HG03139 (cell line): ENCODE data around the gene GABARAPL1.
"Not testable (repeated sequence)": the region's sequence is repeated elsewhere in the genome, so short reads cannot be mapped to it uniquely, and the experiment has no call there.

Source experiments
- ATAC-seq: cut with Tn5 transposase; IDR thresholded peaks from one replicate; pipeline ENCODE4 v1.9.1; 2021; ENCODE audit not compliant: unreplicated experiment

GABARAPL1 gene

DNA sequence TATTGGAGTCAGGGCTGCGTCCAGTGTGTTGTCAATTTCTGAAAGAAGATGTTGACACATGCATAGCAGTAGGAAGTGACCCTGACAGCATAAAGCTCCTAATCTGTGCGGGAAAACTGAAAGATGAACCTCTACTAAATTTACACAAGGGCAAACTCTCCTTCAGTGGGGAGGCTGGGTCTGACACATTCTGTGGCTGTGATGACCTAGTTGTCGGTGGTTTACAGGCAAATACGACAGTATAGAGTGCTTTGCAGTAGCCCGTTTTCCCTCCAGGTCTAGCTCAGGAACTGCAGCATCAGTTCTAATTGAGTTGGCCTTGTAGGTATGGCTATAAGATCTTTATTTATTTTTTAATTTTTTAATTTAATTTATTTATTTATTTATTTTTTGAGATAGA is 14.8 kb upstream of the GABARAPL1 start:
- ATAC-seq: no peak

DNA sequence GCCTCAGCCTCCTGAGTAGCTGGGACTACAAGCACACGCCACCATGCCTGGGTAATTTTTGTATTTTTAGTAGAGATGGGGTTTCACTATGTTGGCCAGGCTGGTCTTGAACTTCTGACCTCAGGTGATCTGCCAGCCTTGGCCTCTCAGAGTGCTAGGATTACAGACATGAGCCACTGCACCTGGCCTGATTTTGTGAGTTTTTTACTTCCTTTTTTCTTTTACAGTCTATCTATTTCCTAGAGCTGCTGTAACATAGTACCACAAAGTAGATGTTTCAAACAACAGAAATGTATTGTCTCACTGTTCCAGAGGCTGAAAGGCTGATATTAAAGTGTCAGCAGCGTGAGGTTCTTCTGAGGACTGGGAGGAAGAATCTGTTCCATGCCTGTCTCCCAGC is 8.2 kb upstream of the GABARAPL1 start:
- not testable (repeated sequence) for ATAC-seq

DNA sequence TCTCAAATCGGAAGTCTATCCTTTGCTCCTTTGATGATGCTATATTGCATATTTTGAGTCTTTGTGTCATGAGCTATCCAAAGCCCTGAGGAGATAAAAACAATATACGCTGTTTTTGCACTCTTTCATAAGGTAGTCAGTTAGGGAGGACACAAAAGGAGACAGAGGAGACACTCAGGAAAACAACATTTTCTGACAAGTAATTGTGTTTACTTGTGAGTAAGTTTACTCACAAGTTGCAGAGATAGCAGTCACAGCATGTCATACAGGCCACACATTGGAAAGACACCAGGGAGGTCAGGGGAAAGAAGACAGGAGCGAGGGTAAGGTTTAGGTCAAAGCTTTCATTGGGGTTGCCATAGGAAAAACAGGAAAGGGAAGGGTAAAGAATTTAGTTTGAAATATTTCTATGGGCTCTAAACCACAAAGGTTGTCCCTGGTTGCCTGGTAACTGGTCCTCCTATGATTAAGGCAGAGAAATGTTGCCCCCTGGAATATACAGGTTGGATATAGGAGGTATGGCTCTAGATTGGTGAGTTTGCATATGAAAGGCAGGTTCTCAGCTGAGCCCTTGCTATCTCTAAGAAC is 7.4 kb upstream of the GABARAPL1 start:
- no peak for ATAC-seq

DNA sequence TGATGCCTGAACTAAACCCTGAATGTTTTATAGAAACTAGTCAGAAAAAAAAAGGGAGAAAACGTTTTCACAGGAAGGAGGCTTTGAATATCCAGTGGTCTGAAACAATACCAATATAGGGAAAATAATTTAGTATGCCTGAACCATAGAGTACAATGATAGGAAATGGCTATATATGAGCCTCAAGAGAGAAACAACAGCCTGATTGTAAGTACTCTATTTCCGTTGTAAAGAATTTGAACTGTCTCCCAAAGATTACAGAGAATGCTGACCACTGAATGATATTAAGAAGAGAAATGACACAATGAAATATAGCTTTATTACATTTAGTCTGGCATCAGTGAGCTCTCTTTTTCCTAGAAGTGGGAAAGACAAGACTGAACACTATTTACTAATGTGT is 5.5 kb upstream of the GABARAPL1 start:
- ATAC-seq: no peak

DNA sequence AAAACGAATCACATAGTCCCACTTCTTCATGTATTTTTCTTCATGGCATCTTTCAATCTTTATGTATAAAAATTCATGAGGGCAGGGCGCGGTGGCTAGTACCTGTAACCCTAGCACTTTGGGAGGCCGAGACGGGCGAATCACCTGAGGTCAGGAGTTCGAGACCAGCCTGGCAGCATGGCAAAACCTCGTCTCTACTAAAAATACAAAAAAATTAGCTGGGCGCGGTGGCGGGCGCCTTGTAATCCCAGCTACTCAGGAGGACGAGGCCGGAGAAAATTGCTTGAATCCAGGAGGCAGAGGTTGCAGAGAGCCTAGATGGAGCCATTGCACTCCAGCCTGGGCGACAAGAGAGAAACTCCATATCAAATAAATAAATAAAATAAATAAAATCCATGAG is 2.5 kb upstream of the GABARAPL1 start:
- ATAC-seq: no peak

DNA sequence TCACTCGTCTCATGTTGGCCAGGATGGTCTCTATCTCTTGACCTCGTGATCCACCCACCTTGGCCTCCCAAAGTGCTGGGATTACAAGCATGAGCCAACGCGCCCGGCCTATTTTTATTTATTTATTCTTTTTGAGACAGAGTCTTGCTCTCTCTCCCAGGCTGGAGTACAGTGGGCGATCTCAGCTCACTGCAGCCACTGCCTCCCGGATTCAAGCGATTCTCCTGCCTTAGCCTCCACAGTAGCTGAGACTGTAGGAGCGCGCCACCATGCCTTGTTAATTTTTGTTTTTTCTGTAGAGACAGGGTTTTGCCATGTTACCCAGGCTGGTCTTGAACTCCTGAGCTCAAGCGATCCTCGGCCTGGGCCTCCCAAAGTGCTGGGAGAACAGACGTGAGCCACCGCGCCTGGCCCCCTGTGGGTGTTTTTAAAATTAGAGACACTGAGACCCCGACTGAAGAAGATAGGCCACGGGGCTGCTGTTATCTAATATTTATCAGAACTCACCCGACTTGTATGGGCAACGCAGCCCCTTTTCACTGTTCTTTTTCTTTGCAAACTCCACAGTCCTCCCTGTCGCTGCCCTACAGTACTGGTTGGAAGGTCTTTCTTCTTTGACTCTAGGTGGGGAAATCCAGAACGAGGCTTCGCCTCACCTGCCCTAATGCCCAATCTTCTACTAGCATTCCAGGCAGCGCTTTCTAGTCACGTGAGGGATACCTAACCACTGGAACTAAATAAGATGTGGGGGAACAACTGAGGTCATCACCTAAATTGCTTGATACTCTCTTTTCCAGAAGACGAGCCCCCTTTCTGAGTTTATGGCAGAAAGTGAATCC is 1.4 kb upstream of the GABARAPL1 start:
- ATAC-seq: no peak

DNA sequence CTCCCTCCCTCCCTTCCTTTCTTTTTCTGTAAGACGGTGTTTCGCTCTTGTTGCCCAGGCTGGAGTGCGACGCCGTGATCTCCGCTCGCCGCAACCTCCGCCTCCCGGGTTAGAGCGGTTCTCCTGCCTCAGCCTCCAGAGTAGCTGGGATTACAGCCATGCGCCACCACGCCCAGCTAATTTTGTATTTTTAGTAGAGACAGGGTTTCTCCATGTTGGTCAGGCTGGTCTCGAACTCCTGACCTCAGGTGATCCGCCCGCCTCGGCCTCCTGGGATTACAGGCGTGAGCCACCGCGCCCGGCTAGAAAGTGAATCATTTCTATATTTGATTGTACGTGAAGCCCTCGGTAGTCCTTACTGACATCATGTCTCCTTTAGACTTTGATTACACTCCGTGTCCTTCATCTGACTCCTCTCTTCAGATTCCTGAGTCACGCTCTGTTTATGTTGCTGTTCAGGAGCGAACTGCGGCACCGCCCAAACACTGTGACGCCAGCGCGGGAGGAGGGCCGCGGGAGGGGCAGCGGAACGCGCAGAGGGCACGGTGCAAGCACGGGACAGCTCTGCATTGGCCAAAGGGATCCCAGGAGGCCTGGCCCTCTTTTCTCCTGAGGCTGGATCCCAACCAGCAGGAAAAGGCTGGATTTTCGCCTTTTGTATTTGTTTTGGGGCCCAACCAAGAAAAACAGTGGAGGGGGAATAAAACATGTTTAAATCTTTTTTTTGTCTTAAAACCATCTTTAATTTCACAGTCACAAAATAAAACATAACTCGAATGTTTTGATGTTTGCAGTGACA is 538 bp upstream of the GABARAPL1 start:
- ATAC-seq: peak; percentile 56

DNA sequence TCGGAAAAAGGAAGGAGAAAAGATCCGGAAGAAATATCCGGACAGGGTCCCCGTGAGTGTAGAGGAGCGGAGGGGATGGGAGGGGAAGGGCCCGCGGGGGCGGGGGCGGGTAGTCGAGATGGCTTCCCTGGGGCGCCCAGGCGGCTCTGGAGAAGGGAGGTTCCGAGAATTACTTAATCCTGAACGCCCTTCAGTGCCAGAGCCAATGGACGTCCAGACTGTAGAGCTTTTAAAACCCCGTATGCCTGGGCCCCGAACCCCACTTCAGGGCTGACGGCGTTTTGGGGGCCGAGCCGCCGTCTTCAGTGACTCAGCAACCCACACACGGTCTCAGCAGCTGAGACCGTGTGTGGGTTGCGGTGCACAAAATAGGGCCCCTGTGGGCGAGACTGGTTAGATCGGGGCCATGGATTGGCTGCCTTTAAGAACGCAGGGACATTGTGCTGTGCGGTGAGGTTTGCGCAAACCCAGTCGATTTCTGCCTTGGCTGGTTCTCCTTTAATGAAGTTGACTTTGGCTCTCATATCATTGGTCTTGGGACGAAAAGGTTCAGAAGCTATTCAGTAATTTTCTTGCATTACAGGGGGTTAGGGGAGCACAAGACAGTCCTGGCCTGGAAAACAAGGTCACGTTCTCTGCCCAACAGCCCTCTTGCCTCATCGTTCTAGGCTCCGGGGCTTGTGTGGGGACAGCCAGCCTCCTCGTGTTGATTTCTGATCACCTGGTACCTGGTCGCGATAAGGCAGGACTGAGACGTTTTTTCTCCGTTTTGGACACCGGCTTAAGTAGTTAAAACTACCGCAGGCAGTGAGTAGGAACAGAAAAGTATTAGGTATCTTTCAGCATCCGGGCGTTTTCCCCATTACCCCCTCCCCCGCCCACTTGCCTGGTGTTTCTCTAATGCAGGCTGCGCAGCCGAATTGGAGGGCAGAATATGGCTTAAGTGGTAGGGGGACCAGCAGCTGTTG is 775 bp downstream of the GABARAPL1 start:
- ATAC-seq: no peak

DNA sequence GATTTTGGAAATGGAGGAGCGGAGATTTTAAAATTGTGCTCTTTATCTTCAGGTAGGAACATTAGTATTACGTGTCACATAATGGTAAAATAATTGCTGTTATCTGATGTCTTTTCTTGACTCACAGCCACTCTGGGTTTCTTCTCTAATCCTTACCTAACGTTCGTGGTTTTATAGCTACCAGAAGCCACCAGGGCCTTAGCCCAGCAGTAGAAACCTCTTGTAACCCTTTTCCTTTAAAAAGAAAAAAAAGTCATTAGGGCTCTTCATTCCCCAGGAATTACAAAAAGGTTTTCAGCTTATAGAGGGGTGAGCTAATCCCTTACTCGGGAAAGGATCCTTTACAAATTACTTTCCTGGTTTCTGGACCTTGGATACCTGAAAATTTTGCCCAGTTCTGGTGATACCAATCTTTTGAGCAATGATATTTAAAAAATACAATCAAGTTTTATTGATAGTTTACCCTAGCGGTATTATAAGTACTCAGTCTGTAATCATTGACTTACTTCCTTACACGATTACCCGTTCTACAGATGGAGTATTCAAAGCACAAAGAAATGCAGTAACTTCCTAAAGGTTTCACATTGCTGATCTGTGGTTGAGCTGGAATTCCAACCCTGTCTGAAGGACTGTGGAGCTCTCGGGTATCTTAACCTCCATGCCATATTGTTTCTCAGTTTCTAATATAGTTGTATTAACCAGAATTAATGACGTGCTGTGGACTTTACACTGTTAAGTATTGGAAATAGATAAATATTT is 1.6 kb downstream of the GABARAPL1 start:
- ATAC-seq: no peak

DNA sequence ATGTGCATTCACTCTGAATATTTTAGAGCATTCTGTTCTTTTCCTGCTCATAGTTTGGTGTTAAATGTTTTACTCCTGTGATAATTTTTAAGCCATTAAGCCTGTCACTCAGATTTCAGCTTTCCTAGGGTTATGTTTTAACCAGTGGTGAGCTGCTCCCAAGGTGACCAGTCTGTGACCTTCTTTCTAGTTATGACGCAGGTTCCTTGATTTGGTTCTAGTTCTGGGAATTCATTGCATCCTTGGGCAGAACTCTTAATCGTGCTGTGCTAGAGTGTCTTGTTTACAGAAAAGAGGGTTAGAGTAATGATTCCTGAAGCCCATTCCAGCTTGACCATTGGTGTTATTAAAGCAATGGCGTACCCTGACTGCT is 2.2 kb downstream of the GABARAPL1 start:
- no peak for ATAC-seq

DNA sequence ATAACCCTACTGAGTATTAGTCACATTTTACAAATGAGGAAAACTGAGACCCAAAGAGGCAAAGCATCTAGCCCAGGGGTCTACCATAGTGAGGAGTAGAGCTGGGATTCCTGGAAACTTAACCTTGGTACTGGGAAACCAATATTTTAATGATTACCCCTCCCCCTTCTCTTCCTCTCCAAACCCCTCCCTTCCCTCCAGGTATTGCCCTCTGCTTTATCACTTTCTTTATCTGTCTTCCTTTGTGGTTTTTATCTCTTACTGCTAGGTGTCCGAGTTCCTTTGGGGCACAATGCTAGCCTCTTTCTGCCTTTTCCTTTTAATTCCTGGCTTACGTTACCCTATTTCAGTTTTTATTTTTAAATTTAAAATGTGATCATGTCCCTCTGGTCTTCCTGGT is 2.8 kb downstream of the GABARAPL1 start:
- ATAC-seq: no peak

DNA sequence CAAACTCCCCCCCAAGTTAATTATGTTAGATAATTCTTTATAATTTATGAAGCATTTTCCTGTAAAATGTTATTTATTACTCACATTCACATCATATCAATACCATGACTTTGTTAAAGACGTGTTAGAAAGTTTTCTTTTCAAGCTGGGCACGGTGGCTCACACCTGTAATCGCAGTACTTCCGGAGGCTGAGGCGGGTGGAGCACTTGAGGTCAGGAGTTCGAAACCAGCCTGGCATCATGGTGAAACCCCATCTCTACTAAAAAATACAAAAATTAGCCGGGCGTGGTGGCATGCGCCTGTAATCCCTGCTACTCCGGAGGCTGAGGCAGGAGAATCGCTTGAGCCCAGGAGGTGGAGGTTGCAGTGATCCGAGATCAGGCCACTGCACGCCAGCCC is 3.3 kb downstream of the GABARAPL1 start:
- not testable (repeated sequence) for ATAC-seq

DNA sequence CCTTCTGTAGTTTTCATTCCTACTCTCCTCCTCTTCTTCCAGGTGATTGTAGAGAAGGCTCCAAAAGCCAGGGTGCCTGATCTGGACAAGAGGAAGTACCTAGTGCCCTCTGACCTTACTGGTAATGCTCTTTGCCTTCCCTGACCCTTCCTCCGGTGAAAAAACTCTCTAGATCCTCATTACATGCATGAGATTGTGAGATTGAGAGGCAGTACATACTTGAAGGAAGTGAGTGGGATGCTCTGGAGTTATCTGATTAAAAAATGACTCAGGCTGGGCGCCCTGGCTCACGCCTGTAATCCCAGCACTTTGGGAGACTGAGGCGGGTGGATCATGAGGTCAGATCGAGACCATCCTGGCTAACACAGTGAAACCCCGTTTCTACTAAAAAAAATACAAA is 5.3 kb downstream of the GABARAPL1 start:
- ATAC-seq: no peak

DNA sequence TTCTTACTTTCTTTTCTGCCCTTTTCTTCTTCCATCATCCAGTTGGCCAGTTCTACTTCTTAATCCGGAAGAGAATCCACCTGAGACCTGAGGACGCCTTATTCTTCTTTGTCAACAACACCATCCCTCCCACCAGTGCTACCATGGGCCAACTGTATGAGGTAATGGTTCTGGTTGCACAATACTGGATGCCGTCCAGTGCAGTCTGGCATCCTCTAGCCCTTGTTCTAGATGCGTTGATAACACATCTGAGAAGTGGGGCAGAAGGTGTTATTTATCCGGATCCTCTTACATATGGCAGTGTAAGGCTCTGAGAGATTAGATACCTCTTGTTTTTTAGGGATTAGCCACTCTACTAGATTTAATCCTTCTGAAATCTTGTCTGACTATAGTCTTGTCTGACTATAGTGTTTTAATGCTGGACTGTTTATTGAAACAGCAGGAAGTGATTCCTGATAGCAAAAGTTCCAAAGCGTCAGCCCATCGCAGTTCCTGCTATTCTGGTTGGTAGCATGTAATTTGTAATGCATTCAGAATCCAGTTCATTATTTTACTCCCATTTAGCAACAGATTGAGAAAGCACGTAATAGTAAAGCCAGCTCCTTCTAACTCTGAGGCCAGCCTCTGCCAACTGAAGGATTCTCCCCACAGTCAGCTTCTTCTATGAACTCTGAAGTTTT is 7.9 kb downstream of the GABARAPL1 start:
- no peak for ATAC-seq

DNA sequence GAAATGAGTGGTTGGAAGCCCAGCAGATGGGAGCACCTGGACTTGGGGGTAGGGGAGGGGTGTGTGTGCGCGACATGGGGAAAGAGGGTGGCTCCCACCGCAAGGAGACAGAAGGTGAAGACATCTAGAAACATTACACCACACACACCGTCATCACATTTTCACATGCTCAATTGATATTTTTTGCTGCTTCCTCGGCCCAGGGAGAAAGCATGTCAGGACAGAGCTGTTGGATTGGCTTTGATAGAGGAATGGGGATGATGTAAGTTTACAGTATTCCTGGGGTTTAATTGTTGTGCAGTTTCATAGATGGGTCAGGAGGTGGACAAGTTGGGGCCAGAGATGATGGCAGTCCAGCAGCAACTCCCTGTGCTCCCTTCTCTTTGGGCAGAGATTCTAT is 9.2 kb downstream of the GABARAPL1 start:
- no peak for ATAC-seq

DNA sequence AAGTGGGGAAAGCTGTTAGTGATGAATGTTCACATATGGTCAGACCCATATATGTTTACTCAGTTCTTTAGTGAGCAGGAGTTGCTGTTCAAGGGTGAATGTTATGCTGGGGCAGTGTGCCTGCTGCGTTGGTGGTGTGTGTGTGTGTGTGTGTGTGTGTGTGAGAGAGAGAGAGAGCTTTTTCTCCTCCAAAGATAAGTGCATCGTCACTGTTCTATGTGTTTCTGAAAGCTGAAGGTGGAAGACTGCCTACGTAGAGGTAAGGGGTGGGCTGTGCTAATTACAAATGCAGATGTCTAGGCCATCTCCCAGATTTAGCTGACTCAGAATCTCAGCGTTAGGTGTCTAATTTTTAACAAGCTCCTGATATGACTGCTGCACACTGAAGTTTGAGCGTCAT is 10.5 kb downstream of the GABARAPL1 start:
- ATAC-seq: no peak

DNA sequence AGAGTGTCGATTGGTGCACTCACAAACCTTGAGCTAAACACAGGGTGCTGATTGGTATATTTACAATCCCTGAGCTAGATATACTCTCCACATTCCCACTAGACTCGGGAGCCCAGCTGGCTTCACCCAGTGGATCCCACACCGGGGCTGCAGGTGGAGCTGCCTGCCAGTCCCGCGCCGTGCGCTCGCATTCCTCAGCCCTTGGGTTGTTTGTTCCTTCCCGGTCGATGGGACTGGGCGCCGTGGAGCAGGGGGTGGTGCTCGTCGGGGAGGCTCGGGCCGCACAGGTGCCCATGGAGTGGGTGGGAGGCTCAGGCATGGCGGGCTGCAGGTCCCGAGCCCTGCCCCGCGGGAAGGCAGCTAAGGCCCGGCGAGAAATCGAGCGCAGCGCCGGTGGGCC is 12.7 kb downstream of the GABARAPL1 start:
- not testable (repeated sequence) for ATAC-seq

DNA sequence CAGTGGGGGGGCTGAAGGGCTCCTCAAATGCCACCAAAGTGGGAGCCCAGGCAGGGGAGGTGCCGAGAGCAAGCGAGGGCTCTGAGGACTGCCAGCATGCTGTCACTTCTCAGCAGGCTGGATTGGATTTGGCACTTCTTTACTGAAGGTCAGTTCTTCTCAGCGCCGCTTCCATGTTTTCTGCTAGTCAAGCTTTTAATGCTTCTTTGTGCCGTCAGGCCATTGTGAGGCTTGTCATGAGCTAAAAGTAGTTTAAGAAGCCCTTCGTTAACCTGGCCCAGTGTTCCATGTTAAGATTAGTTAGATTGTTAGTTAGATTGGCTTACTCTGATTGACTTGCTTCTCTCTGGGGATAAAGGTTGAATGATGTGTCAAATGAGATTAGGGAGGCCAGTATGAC is 13.4 kb downstream of the GABARAPL1 start:
- no peak for ATAC-seq

DNA sequence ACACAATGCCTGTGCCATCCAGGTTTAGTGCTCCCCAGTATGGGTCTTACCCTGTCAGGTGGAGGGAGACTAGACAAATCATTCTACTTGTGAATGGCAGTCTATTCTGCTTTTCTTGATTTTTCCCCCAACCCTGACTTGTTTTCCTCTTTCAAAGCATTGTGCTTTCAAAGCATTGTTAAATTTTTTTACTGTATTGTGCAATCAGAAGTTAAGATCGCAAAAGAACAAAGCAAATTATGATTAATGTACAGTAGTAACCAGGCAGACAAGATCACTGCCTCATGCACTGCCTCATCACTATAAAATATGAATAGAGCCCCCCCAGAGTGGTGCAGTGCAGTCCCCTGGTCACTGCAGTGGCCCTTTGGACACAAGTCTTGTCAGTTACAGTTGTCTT is 14.1 kb downstream of the GABARAPL1 start:
- ATAC-seq: no peak

DNA sequence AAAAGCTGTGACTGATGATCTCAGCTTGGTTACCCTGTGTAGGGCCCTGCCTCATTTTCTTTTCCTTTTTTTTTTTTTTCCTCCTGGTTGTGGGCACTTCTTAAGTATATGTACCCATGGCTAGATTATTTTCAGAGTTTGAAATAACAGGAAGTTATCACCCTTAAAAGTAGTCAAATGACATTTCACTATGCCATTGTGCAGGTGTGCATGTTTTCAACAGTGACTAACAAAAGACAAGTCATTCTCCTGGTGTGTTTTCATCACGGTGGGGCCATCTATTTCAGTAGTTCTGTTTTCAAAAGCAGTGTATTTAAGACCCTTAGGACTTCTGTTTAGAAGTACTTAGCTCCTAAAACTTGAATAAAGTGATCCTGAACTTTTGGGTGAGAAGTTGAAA is 15.0 kb downstream of the GABARAPL1 start:
- ATAC-seq: no peak
